Sigmoid colon (tissue), 7 donors: ENCODE results near the gene RALGAPB. TPM values are rescaled to one million over a fixed set of nuclear protein-coding genes. Genes with fewer than 3 reads are reported as not detected.

Source experiments
- DNase-seq: peaks from one replicate; pipeline ENCODE4 v3.0.0-alpha.2; 2019
- H3K27ac ChIP-seq, 4 donors: fragments of 200-600 bp; sonication (generic); one replicate each; pipeline ENCODE4 v1.5.1; 2016 to 2019; ENCODE audit warnings: mild to moderate bottlenecking in 1 of 4
- H3K27me3 ChIP-seq, 3 donors: fragments of 200-600 bp; sonication (generic); one replicate each; pipeline ENCODE4 v1.5.1; 2019; ENCODE audit warnings: mild to moderate bottlenecking in 1 of 3
- H3K36me3 ChIP-seq, 4 donors: fragments of 200-600 bp; sonication (generic); one replicate each; pipeline ENCODE4 v1.5.1; 2016 to 2019
- H3K4me1 ChIP-seq, 4 donors: fragments of 200-600 bp; sonication (generic); one replicate each; pipeline ENCODE4 v1.5.1; 2017 to 2019
- H3K4me3 ChIP-seq, 4 donors: fragments of 200-600 bp; sonication (generic); one replicate each; pipeline ENCODE4 v1.5.1; 2017 to 2019; ENCODE audit warnings: mild to moderate bottlenecking in 2 of 4, moderate library complexity in 1 of 4
- H3K9me3 ChIP-seq, 4 donors: fragments of 200-600 bp in 3 of 4; sonication (generic) in 3 of 4; one replicate each; pipeline versions ENCODE4 v1.5.1 to v1.6.1; 2013 to 2019
- EP300 ChIP-seq, 4 donors: sonication (generic); formaldehyde crosslinking; IDR thresholded peaks; one replicate each; pipeline ENCODE4 v1.6.1; 2017; ENCODE audit warnings: antibody characterized with exemption in 4 of 4
- POLR2A ChIP-seq, 2 donors: fragments of 450-650 bp; IDR thresholded peaks; one replicate each; pipeline ENCODE4 v1.6.1; 2016; ENCODE audit warnings: antibody characterized with exemption in 2 of 2, mild to moderate bottlenecking in 2 of 2, moderate library complexity in 2 of 2
- POLR2AphosphoS5 ChIP-seq, 4 donors: sonication (generic); formaldehyde crosslinking; IDR thresholded peaks; one replicate each; pipeline ENCODE4 v1.6.1; 2017; ENCODE audit warnings: antibody characterized with exemption in 4 of 4
- WGBS, 2 donors: extraction: QIAGEN DNeasy Blood & Tissue Kit; methylation state at CpG; one replicate each; pipeline ENCODE4 v1.1.7; 2013; 5-methylcytosine and 5-hydroxymethylcytosine counted together
- intact Hi-C: fragments of 100-400 bp; cut with DNase I; formaldehyde crosslinking; loops from one replicate; pipeline ENCODE4 v1.15.1; 2023
- polyA plus RNA-seq, 3 donors: library from polyadenylated mRNA; stranded (reverse); fragments of 200-250 nt; gene quantifications; one replicate each; pipeline ENCODE4 v1.2.3, GENCODE V29; 2013
- total RNA-seq, 4 donors: library from RNA; depleted of rRNA; stranded (reverse); fragments of >200 nt; gene quantifications; one replicate each; pipeline ENCODE4 v1.1.0, GENCODE V29; 2016
- TF ChIP-seq, protein P1 (sequence below), 4 experiments: fragments of 450-650 bp in 3 of 4; fragments of 200-600 bp in 1 of 4; IDR thresholded peaks; one replicate each; pipeline ENCODE4 v1.5.1; 2016 to 2019; ENCODE audit warnings: antibody characterized with exemption in 4 of 4, mild to moderate bottlenecking in 3 of 4, moderate library complexity in 2 of 4
- donor health status: healthy with polysubstance abuse.
- donor health status: Bipolar disorder and iron deficiency.
- donor health status: healthy.

Gene RALGAPB
- total and polyA plus RNA-seq, 7 donors: 7.2 to 37.9 (median 29.3) TPM

DNA sequence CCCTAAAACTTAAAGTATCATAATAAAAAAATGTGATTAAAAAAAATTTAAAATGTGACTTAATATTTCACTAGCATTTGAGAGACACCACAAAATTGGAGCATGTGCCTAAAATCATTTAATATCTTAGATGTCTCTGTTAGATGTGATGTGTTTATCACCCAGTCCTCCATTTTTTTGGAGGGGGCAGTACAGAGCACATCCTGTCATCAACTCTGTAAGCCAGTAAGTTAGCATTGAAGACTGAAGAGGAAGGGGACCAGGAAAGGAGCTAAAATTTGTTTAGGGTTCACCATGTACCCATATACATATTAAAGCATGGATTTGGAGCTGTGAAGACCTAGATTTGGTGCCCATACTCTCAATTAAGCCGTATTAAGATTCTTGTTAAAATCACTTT is 77.6 kb downstream of the RALGAPB start:
- Histone ChIP-seq H3K4me1 (no peaks in the 10 kb centered on the region), H3K36me3 (peaks cover 19 to 100% (median 45%) of the 10 kb centered on the region in 4 donors), H3K9me3 (no peaks in the 10 kb centered on the region), H3K27me3 (no peaks in the 10 kb centered on the region), H3K4me3 (no peak overlapping the region), H3K27ac (no peak overlapping the region)
- intact Hi-C loops: no loop called here
- DNase-seq: no peak
- no peak for TF ChIP-seq EP300 (IDR thresholded peaks at IDR 0.05)
- no peak for TF ChIP-seq POLR2A (IDR thresholded peaks at IDR 0.05)
- TF ChIP-seq, protein P1, sequence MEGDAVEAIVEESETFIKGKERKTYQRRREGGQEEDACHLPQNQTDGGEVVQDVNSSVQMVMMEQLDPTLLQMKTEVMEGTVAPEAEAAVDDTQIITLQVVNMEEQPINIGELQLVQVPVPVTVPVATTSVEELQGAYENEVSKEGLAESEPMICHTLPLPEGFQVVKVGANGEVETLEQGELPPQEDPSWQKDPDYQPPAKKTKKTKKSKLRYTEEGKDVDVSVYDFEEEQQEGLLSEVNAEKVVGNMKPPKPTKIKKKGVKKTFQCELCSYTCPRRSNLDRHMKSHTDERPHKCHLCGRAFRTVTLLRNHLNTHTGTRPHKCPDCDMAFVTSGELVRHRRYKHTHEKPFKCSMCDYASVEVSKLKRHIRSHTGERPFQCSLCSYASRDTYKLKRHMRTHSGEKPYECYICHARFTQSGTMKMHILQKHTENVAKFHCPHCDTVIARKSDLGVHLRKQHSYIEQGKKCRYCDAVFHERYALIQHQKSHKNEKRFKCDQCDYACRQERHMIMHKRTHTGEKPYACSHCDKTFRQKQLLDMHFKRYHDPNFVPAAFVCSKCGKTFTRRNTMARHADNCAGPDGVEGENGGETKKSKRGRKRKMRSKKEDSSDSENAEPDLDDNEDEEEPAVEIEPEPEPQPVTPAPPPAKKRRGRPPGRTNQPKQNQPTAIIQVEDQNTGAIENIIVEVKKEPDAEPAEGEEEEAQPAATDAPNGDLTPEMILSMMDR (IDR thresholded peaks at IDR 0.05): no peak
- TF ChIP-seq POLR2AphosphoS5 (IDR thresholded peaks at IDR 0.05): no peak
- 98 to 100% methylated on average over 1 of the region's 1 CpG for WGBS, 2 donors

GRCh38 chr20:38551056-38551626 is 78.5 kb downstream of the RALGAPB start:
- H3K27me3 ChIP-seq: no peaks in the 10 kb centered on the region
- no peaks in the 10 kb centered on the region for H3K4me1 ChIP-seq
- no peaks in the 10 kb centered on the region for H3K9me3 ChIP-seq
- intact Hi-C loops: no loop called here
- no peak overlapping the region for H3K27ac ChIP-seq
- TF ChIP-seq POLR2A (IDR thresholded peaks at IDR 0.05) (no peak), POLR2AphosphoS5 (IDR thresholded peaks at IDR 0.05) (no peak), EP300 (IDR thresholded peaks at IDR 0.05) (no peak)
- TF ChIP-seq, protein P1 (IDR thresholded peaks at IDR 0.05): no peak
- H3K4me3 ChIP-seq: no peak overlapping the region
- WGBS, 2 donors: 88 to 89% methylated on average over 7 of the region's 7 CpGs
- no peak for DNase-seq
- H3K36me3 ChIP-seq: peaks cover 11 to 100% (median 40%) of the 10 kb centered on the region in 4 donors

- DNase-seq: no peak
- Histone ChIP-seq H3K9me3 (no peaks in the 10 kb centered on the region), H3K27me3 (no peaks in the 10 kb centered on the region), H3K4me3 (no peak overlapping the region), H3K36me3 (peaks cover 6 to 100% (median 44%) of the 10 kb centered on the region in 4 donors), H3K27ac (no peak overlapping the region), H3K4me1 (no peaks in the 10 kb centered on the region)
- TF ChIP-seq POLR2AphosphoS5 (IDR thresholded peaks at IDR 0.05) (no peak), POLR2A (IDR thresholded peaks at IDR 0.05) (no peak), EP300 (IDR thresholded peaks at IDR 0.05) (no peak)
- TF ChIP-seq, protein P1 (IDR thresholded peaks at IDR 0.05): no peak
- WGBS, 2 donors: 95% methylated on average over 2 of the region's 2 CpGs
- intact Hi-C loops: no loop called here
Measured at GRCh38 chr20:38554986-38555385, 82.3 kb downstream of the RALGAPB start.

GRCh38 chr20:38555395-38555794 is 82.8 kb downstream of the RALGAPB start:
- TF ChIP-seq, protein P1 (IDR thresholded peaks at IDR 0.05): no peak
- no peak for TF ChIP-seq POLR2A (IDR thresholded peaks at IDR 0.05)
- no peak for TF ChIP-seq POLR2AphosphoS5 (IDR thresholded peaks at IDR 0.05)
- TF ChIP-seq EP300 (IDR thresholded peaks at IDR 0.05): no peak
- no peak overlapping the region for H3K27ac ChIP-seq
- no peaks in the 10 kb centered on the region for H3K27me3 ChIP-seq
- intact Hi-C loops: no loop called here
- no peaks in the 10 kb centered on the region for H3K9me3 ChIP-seq
- no peak for DNase-seq
- H3K36me3 ChIP-seq: peaks cover 6 to 100% (median 44%) of the 10 kb centered on the region in 4 donors
- H3K4me3 ChIP-seq: no peak overlapping the region
- no peaks in the 10 kb centered on the region for H3K4me1 ChIP-seq

DNA sequence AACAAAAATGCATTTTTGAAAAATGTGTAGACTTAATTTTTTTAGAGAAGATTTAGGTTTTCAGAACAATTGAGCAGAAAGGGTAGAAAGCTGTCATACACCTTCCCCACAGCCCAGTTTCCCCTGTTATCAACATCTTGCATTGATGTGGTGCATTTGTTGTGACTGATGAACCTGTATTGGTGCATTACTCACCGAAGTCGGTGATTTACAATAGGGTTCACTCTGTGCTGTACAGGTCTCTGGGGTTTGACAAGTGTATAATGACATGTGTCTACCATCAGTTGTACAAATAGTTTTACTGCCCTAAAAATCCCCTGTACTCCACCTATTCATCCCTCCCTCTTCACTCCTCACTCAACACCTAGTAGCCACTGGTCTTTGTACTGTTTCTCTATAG is 84.5 kb downstream of the RALGAPB start:
- H3K4me1 ChIP-seq: no peaks in the 10 kb centered on the region
- intact Hi-C loops: no loop called here
- H3K36me3 ChIP-seq: peaks cover 6 to 99% (median 37%) of the 10 kb centered on the region in 4 donors
- WGBS, 2 donors: 95 to 97% methylated on average over 2 of the region's 2 CpGs
- no peaks in the 10 kb centered on the region for H3K9me3 ChIP-seq
- no peak overlapping the region for H3K4me3 ChIP-seq
- DNase-seq: no peak
- no peaks in the 10 kb centered on the region for H3K27me3 ChIP-seq
- H3K27ac ChIP-seq: no peak overlapping the region
- no peak for TF ChIP-seq POLR2A (IDR thresholded peaks at IDR 0.05)
- TF ChIP-seq POLR2AphosphoS5 (IDR thresholded peaks at IDR 0.05): no peak
- TF ChIP-seq, protein P1 (IDR thresholded peaks at IDR 0.05): no peak
- no peak for TF ChIP-seq EP300 (IDR thresholded peaks at IDR 0.05)
